A673 (cell line): ENCODE measurements around the gene CABP4. TPM values are rescaled to one million over a fixed set of nuclear protein-coding genes. Genes with fewer than 3 reads are reported as not detected.

Experiments
- BruUV-seq: library from RNA; stranded (reverse); fragments of 400-500 nt; replicated peaks from 2 replicates; lab custom pipeline; 2021; lab: Mats Ljungman, UMichigan
- CTCF ChIA-PET: fragments of 300-600 bp; sonication (Branson Sonifier 250); formaldehyde crosslinking; loops from one replicate; lab custom pipeline; 2022; ENCODE audit warnings: antibody characterized with exemption; lab: Charles Lee
- POLR2A ChIA-PET: fragments of 300-600 bp; sonication (Branson Sonifier 250); formaldehyde crosslinking; loops from one replicate; lab custom pipeline; 2022; ENCODE audit warnings: antibody characterized with exemption; ENCODE audit not compliant: low non-redundant PET; lab: Charles Lee
- DNase-seq: peaks from one replicate; pipeline ENCODE4 v3.0.0-alpha.2; 2015; ENCODE audit warnings: low spot score
- H3K27ac ChIP-seq: fragments of 200-600 bp; sonication (generic); 2 replicates; pipeline ENCODE4 v1.5.1; 2016; ENCODE audit warnings: mixed run types, low read depth, mild to moderate bottlenecking, mixed read lengths, antibody characterized with exemption, low read length; ENCODE audit not compliant: poor library complexity, severe bottlenecking
- H3K27me3 ChIP-seq: fragments of 200-600 bp; sonication (generic); replicated peaks from 2 replicates; pipeline ENCODE4 v1.6.1; 2017; ENCODE audit warnings: mixed run types, low read depth, mild to moderate bottlenecking, mixed read lengths, antibody characterized with exemption, low read length; ENCODE audit not compliant: insufficient read depth, poor library complexity
- H3K36me3 ChIP-seq: fragments of 200-600 bp; sonication (generic); 2 replicates; pipeline ENCODE4 v1.6.1; 2016; ENCODE audit warnings: mixed run types, mild to moderate bottlenecking, mixed read lengths, antibody characterized with exemption, low read length; ENCODE audit not compliant: insufficient read depth, poor library complexity, severe bottlenecking
- H3K4me1 ChIP-seq: fragments of 200-600 bp; sonication (generic); 2 replicates; pipeline ENCODE4 v1.6.1; 2017; ENCODE audit warnings: mixed run types, mild to moderate bottlenecking, mixed read lengths, antibody characterized with exemption, low read length; ENCODE audit not compliant: insufficient read depth, poor library complexity, severe bottlenecking
- H3K4me3 ChIP-seq: fragments of 200-600 bp; sonication (generic); 2 replicates; pipeline ENCODE4 v1.5.1; 2016; ENCODE audit warnings: low read depth, mixed run types, mild to moderate bottlenecking, mixed read lengths, low read length; ENCODE audit not compliant: poor library complexity, severe bottlenecking
- H3K9me3 ChIP-seq: fragments of 200-600 bp; sonication (generic); 2 replicates; pipeline ENCODE4 v1.6.1; 2016; ENCODE audit warnings: mixed run types, low read depth, mild to moderate bottlenecking, mixed read lengths, antibody characterized with exemption, low read length; ENCODE audit not compliant: poor library complexity, severe bottlenecking
- EZH2 ChIP-seq: fragments of 200-600 bp; sonication (generic); IDR thresholded peaks from 2 replicates; pipeline ENCODE4 v1.6.1; 2017; ENCODE audit warnings: borderline replicate concordance, low read depth, mild to moderate bottlenecking, mixed read lengths, antibody characterized with exemption, low read length; ENCODE audit not compliant: poor library complexity, severe bottlenecking
- intact Hi-C: fragments of 100-400 bp; cut with micrococcal nuclease; formaldehyde crosslinking; loops from one replicate; pipeline ENCODE4 v1.10.0; 2022; ENCODE audit not compliant: unreplicated experiment
- total RNA-seq: library from RNA; stranded (reverse); gene quantifications from 2 replicates; pipeline ENCODE4 v1.2.3, GENCODE V29; 2021
- TF ChIP-seq, protein P1 (sequence below): fragments of 300-800, 200-600 bp; sonication (generic); conservative IDR thresholded peaks from 2 replicates; pipeline ENCODE4 v1.5.1; 2017; ENCODE audit warnings: low read depth, mild to moderate bottlenecking, antibody characterized with exemption, low read length, moderate library complexity, mixed read lengths

CABP4 gene
- total RNA-seq, 1 experiment from 2014 or later = not detected

- intact Hi-C loops = no loop called here
- H3K27me3 ChIP-seq = no peaks in the 10 kb centered on the region
- H3K4me1 ChIP-seq = no peaks in the 10 kb centered on the region
- no peak for DNase-seq
- H3K9me3 ChIP-seq = no peaks in the 10 kb centered on the region
- POLR2A ChIA-PET = no interaction called here
- no peak overlapping the region for H3K27ac ChIP-seq
- no TSS peak for BruUV-seq
- no peak overlapping the region for H3K4me3 ChIP-seq
- CTCF ChIA-PET = no interaction called here
- no peaks in the 10 kb centered on the region for H3K36me3 ChIP-seq
- TF ChIP-seq, protein P1, sequence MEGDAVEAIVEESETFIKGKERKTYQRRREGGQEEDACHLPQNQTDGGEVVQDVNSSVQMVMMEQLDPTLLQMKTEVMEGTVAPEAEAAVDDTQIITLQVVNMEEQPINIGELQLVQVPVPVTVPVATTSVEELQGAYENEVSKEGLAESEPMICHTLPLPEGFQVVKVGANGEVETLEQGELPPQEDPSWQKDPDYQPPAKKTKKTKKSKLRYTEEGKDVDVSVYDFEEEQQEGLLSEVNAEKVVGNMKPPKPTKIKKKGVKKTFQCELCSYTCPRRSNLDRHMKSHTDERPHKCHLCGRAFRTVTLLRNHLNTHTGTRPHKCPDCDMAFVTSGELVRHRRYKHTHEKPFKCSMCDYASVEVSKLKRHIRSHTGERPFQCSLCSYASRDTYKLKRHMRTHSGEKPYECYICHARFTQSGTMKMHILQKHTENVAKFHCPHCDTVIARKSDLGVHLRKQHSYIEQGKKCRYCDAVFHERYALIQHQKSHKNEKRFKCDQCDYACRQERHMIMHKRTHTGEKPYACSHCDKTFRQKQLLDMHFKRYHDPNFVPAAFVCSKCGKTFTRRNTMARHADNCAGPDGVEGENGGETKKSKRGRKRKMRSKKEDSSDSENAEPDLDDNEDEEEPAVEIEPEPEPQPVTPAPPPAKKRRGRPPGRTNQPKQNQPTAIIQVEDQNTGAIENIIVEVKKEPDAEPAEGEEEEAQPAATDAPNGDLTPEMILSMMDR = no peak
- no peak for TF ChIP-seq EZH2
These were observed 1.1 kb upstream of the CABP4 start for GRCh38 chr11:67453816-67454732.

DNA sequence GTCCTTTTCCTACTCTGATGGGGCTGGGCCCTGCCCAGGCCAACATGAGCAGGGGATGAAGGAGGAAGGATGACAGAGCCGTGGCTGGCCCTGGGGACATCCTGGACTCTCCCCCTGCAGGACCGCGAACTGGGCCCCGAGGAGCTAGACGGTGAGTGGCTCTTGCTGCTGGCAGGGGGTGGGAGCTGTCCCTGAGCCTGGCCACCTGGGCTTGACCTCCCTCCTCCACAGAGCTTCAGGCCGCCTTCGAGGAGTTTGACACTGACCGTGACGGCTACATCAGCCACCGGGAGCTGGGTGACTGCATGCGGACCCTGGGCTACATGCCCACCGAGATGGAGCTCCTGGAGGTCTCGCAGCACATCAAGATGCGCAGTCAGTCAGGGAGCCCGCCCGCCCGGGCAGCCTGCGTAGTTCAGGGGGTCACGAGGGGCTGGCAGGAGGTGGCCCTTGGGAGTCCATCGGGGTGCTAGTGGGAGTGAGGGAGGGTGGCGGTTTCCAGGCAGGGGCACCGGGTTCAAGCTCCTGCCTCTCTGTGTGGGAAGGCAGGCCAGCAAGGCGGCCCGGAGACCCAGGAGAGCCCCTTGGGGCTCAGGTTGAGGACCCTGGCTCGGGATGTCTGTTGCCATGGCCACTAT is 1.0 kb downstream of the CABP4 start:
- intact Hi-C loops = no loop called here

DNA sequence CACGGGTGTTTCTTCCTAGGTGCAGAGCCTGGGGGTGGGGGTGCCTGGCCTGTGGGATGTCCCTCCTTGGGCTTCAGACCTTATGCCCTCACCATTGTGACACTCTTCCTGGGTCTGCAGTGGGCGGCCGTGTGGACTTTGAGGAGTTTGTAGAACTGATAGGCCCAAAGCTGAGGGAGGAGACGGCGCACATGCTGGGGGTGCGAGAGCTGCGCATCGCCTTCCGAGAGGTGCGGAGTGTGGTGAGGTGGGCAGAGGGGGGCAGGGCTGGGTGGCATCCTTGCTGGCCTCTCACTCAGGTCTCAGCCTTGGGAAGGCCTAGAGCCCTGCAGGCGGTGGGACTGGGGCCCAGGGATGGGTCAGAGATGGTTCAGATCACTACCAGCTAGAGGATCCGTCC is 2.3 kb downstream of the CABP4 start:
- ChIA-PET CTCF (no interaction called here), POLR2A (no interaction called here)
- H3K27ac ChIP-seq = no peak overlapping the region
- no peaks in the 10 kb centered on the region for H3K9me3 ChIP-seq
- no peak for TF ChIP-seq EZH2
- TF ChIP-seq, protein P1 = no peak
- no peak for DNase-seq
- H3K4me3 ChIP-seq = no peak overlapping the region
- intact Hi-C loops = no loop called here
- H3K36me3 ChIP-seq = no peaks in the 10 kb centered on the region
- no peaks in the 10 kb centered on the region for H3K4me1 ChIP-seq
- BruUV-seq = no TSS peak
- no peaks in the 10 kb centered on the region for H3K27me3 ChIP-seq

More for the DNA sequence above, 1.0 kb downstream of the CABP4 start:
- H3K27me3 ChIP-seq = no peaks in the 10 kb centered on the region
- BruUV-seq = no TSS peak
- no peak for DNase-seq
- ChIA-PET POLR2A (no interaction called here), CTCF (interaction anchor here (0.6 to 0.9 kb wide), 2 partner anchors 55 to 1006 kb away, joined by 3 to 7 read pairs; partner anchors contain the start of gene PPP1CA)
- H3K9me3 ChIP-seq = no peaks in the 10 kb centered on the region
- H3K4me3 ChIP-seq = no peak overlapping the region
- no peak overlapping the region for H3K27ac ChIP-seq
- TF ChIP-seq, protein P1 = no peak
- TF ChIP-seq EZH2 = no peak
- H3K4me1 ChIP-seq = no peaks in the 10 kb centered on the region
- H3K36me3 ChIP-seq = no peaks in the 10 kb centered on the region
